Measurements from ENCODE around the gene MAML2.

MAML2 gene

DNA sequence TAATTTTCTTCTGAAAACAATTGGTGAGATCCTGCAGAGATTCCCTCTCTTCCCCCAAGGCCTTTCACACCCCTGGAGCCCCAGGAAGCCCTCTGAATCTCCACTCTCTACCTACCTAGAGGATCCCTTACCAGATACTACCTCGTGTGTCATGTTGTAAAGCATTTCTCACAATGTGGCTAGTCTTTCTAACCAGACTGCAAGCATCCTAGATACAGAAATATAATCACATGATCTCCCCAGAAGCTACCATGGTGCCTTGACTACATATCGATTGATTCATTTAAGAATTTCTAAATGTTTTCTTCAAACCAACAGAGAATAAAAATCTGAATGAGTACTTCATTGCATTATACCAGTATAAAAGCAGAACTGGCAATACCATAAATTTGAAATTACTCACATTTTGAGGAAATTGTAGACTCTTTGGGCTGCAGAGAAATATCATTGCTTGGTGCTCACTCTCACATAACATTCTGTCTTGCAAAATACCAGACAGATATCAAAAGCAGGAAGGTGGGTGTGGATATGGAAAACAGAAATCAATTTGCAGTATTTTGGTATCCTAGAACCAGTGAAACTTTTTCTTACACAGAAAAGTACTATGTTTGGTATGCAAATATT lies 113.5 kb downstream of the MAML2 start:
- H3K9me3 ChIP-seq = no peaks in the 10 kb centered on the region
- H3K27ac ChIP-seq = peak overlapping the region; percentile 88
- H3K4me1 ChIP-seq (ENCODE audit: control insufficient read depth in 1 of 2, insufficient read depth in 1 of 2, low read depth in 1 of 2, low read length in 1 of 2) = peaks cover 44 to 45% of the 10 kb centered on the region in 2 experiments
- H3K36me3 ChIP-seq = no peaks in the 10 kb centered on the region
- TF ChIP-seq, protein P1, sequence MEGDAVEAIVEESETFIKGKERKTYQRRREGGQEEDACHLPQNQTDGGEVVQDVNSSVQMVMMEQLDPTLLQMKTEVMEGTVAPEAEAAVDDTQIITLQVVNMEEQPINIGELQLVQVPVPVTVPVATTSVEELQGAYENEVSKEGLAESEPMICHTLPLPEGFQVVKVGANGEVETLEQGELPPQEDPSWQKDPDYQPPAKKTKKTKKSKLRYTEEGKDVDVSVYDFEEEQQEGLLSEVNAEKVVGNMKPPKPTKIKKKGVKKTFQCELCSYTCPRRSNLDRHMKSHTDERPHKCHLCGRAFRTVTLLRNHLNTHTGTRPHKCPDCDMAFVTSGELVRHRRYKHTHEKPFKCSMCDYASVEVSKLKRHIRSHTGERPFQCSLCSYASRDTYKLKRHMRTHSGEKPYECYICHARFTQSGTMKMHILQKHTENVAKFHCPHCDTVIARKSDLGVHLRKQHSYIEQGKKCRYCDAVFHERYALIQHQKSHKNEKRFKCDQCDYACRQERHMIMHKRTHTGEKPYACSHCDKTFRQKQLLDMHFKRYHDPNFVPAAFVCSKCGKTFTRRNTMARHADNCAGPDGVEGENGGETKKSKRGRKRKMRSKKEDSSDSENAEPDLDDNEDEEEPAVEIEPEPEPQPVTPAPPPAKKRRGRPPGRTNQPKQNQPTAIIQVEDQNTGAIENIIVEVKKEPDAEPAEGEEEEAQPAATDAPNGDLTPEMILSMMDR (IDR thresholded peaks at IDR 0.05) = no peak
- H3K27me3 ChIP-seq = no peaks in the 10 kb centered on the region
- no peak overlapping the region for H3K4me3 ChIP-seq (ENCODE audit: low read depth in 1 of 2, low read length in 1 of 2)

DNA sequence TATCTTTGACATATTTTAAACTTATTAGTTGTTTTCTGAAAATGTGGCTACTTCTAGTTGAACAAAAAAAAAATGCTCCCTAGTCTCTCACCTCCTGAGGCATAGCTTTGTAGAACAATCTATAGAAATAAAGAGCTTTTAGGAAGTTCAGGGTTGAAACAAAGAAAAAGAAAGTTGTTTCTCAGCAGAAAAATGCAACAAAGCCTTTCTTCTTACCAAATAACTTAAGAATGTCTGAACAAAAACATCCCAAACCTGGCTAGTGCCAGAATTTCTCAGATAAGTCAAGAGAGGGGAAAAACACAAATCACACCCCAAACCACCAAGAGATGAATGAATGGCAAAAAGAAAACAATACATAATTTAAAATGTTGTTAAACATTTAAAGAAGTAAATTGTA lies 114.1 kb downstream of the MAML2 start:
- H3K27me3 ChIP-seq = no peaks in the 10 kb centered on the region
- peak overlapping the region; percentile 88 for H3K27ac ChIP-seq
- H3K9me3 ChIP-seq = no peaks in the 10 kb centered on the region
- no peaks in the 10 kb centered on the region for H3K36me3 ChIP-seq
- TF ChIP-seq, protein P1 (IDR thresholded peaks at IDR 0.05) = no peak
- no peak overlapping the region for H3K4me3 ChIP-seq (ENCODE audit: low read depth in 1 of 2, low read length in 1 of 2)
- peaks cover 44 to 49% of the 10 kb centered on the region in 2 experiments for H3K4me1 ChIP-seq (ENCODE audit: control insufficient read depth in 1 of 2, insufficient read depth in 1 of 2, low read depth in 1 of 2, low read length in 1 of 2)

- Histone ChIP-seq H3K9me3 (no peaks in the 10 kb centered on the region), H3K27me3 (no peaks in the 10 kb centered on the region), H3K27ac (peak overlapping the region; percentile 88), H3K4me3 (ENCODE audit: low read depth in 1 of 2, low read length in 1 of 2) (no peak overlapping the region), H3K4me1 (ENCODE audit: control insufficient read depth in 1 of 2, insufficient read depth in 1 of 2, low read depth in 1 of 2, low read length in 1 of 2) (peaks cover 44 to 49% of the 10 kb centered on the region in 2 experiments), H3K36me3 (no peaks in the 10 kb centered on the region)
- TF ChIP-seq, protein P1 (IDR thresholded peaks at IDR 0.05) = no peak
These were observed 114.5 kb downstream of the MAML2 start for GRCh38 chr11:96228473-96228891.

DNA sequence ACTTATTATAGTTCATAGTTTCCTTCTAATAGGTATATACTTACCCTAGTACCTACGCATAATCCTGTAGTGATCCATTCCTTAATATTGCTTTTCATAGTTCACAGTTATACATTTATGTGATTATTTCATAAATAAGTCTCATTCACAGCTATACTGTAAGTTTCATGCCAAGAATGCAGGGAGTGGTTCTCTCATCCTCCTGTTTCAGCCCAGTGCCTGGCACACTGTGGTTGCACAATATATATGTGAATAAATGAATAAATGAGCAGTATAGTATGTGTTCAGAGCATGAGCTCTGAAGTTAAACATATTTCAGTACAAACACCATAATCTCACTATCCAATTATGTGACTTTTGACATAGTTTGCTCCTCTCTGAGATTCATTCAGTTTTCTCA lies 115.8 kb downstream of the MAML2 start:
- Histone ChIP-seq H3K27ac (peak overlapping the region; percentile 88), H3K4me1 (ENCODE audit: control insufficient read depth in 1 of 2, insufficient read depth in 1 of 2, low read depth in 1 of 2, low read length in 1 of 2) (peaks cover 44 to 51% of the 10 kb centered on the region in 2 experiments), H3K36me3 (no peaks in the 10 kb centered on the region), H3K9me3 (no peaks in the 10 kb centered on the region), H3K4me3 (ENCODE audit: low read depth in 1 of 2, low read length in 1 of 2) (no peak overlapping the region), H3K27me3 (no peaks in the 10 kb centered on the region)
- TF ChIP-seq, protein P1 (IDR thresholded peaks at IDR 0.05) = no peak

GRCh38 chr11:96223083-96223482 lies 119.9 kb downstream of the MAML2 start:
- H3K27me3 ChIP-seq = no peaks in the 10 kb centered on the region
- H3K36me3 ChIP-seq = no peaks in the 10 kb centered on the region
- TF ChIP-seq, protein P1 (IDR thresholded peaks at IDR 0.05) = no peak
- no peak overlapping the region for H3K27ac ChIP-seq
- H3K9me3 ChIP-seq = no peaks in the 10 kb centered on the region
- H3K4me1 ChIP-seq (ENCODE audit: control insufficient read depth in 1 of 2, insufficient read depth in 1 of 2, low read depth in 1 of 2, low read length in 1 of 2) = peaks cover 44 to 53% of the 10 kb centered on the region in 2 experiments
- no peak overlapping the region for H3K4me3 ChIP-seq (ENCODE audit: low read depth in 1 of 2, low read length in 1 of 2)
